ENCODE data around the gene PTH2. TPM values are rescaled to one million over a fixed set of nuclear protein-coding genes. Genes with fewer than 3 reads are reported as not detected.

Gene PTH2
- total RNA-seq, 1 experiment from 2014 or later = not detected

DNA sequence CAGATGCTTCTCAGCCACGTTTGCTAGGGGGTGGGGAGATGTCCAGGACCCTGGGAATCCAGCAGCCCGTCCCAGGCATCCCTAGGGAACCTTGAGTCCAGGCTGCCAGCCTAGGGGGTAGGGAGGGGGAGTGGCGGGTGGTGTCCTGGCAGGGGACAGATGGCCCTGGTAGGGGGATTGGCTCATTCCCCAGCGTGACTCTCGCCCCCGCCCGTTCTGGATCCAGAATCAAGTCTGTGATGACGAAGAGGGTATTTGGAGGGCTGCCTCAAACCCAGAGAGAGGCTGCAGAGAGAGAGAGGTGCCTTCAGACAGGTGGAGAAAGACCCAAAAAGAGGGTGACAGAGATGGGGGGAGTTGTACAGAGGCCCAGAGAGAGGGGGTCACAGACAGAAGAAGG lies 14.0 kb upstream of the PTH2 start:
- Histone ChIP-seq H4K20me1 (ENCODE audit: insufficient read depth) (no peaks in the 10 kb centered on the region), H2AFZ (no peak overlapping the region), H3K79me2 (ENCODE audit: low read depth) (no peaks in the 10 kb centered on the region), H3K27ac (no peak overlapping the region), H3K4me1 (replicated peaks; ENCODE audit: insufficient read depth) (0 out of 2 replicates have a peak, but pooled peaks cover under 1% of the 10 kb centered on the region), H3K4me3 (no peak overlapping the region), H3F3A (ENCODE audit: insufficient read depth, low read depth) (peaks cover 20% of the 10 kb centered on the region), H3K36me3 (ENCODE audit: low read depth) (no peaks in the 10 kb centered on the region), H3K9me3 (ENCODE audit: insufficient read depth, low read depth) (no peaks in the 10 kb centered on the region), H3K4me2 (no peak overlapping the region), H3K9me2 (ENCODE audit: insufficient read depth) (no peaks in the 10 kb centered on the region), H3K27me3 (ENCODE audit: insufficient read depth, low read depth) (peaks cover 43% of the 10 kb centered on the region)
- intact Hi-C loops (cut with micrococcal nuclease; ENCODE audit: unreplicated experiment) = no loop called here
- TF ChIP-seq EZH2 (IDR thresholded peaks at IDR 0.05; ENCODE audit: low read depth) = no peak
- TF ChIP-seq, protein P1, sequence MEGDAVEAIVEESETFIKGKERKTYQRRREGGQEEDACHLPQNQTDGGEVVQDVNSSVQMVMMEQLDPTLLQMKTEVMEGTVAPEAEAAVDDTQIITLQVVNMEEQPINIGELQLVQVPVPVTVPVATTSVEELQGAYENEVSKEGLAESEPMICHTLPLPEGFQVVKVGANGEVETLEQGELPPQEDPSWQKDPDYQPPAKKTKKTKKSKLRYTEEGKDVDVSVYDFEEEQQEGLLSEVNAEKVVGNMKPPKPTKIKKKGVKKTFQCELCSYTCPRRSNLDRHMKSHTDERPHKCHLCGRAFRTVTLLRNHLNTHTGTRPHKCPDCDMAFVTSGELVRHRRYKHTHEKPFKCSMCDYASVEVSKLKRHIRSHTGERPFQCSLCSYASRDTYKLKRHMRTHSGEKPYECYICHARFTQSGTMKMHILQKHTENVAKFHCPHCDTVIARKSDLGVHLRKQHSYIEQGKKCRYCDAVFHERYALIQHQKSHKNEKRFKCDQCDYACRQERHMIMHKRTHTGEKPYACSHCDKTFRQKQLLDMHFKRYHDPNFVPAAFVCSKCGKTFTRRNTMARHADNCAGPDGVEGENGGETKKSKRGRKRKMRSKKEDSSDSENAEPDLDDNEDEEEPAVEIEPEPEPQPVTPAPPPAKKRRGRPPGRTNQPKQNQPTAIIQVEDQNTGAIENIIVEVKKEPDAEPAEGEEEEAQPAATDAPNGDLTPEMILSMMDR (conservative IDR thresholded peaks at IDR 0.05) = no peak
- BruUV-seq (replicated peaks) = no TSS peak
- no peak for DNase-seq
- CTCF ChIA-PET = no interaction called here
- POLR2A ChIA-PET (ENCODE audit: unreplicated experiment) = no interaction called here

DNA sequence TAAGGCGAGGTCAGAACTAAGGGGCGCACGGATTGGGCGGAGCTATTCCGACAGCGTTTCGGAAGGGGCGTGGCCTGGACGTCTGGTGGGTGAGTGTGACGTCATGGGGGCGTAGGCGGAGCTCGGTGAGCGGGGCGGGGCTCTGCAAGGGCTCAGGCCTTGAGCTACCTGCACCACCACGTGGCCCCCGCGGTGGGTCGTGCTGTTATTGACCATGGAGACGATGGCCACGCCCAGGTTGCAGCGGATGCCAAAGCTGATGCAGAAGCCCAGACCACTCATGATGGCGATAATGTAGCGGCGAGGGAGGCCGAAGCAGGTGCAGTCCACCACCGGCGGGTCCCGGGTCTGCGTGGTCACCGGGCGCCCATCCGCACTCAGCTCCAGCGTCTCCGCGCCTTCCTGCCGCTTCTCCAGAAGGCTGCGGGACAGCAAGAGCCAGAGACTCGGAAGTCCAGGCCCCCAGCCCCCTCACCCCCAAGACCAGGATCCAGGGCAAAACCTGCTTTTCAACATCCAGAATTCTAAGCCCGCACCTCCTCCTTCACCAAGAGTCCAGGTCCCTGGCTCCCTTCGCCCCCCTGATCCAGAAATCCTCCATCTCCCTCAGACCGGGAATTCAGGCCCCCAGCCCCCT lies 13.3 kb upstream of the PTH2 start:
- Histone ChIP-seq H3K36me3 (ENCODE audit: low read depth) (no peaks in the 10 kb centered on the region), H3K4me2 (no peak overlapping the region), H3K27ac (no peak overlapping the region), H3K27me3 (ENCODE audit: insufficient read depth, low read depth) (peaks cover 43% of the 10 kb centered on the region), H2AFZ (no peak overlapping the region), H3K4me1 (replicated peaks; ENCODE audit: insufficient read depth) (no peaks in the 10 kb centered on the region), H3F3A (ENCODE audit: insufficient read depth, low read depth) (peaks cover 15% of the 10 kb centered on the region; the same call in 1 of the 2 replicates), H3K79me2 (ENCODE audit: low read depth) (no peaks in the 10 kb centered on the region), H3K9me3 (ENCODE audit: insufficient read depth, low read depth) (no peaks in the 10 kb centered on the region), H4K20me1 (ENCODE audit: insufficient read depth) (no peaks in the 10 kb centered on the region), H3K9me2 (ENCODE audit: insufficient read depth) (no peaks in the 10 kb centered on the region), H3K4me3 (no peak overlapping the region)
- intact Hi-C loops (cut with micrococcal nuclease; ENCODE audit: unreplicated experiment) = no loop called here
- TF ChIP-seq, protein P1 (conservative IDR thresholded peaks at IDR 0.05) = no peak
- no peak for TF ChIP-seq EZH2 (IDR thresholded peaks at IDR 0.05; ENCODE audit: low read depth)
- DNase-seq = no peak
- ChIA-PET CTCF (interaction anchor here (0.7 kb wide), 1 partner anchor 83 kb away, joined by 3 read pairs; no protein-coding TSS in a partner anchor), POLR2A (ENCODE audit: unreplicated experiment) (no interaction called here)
- no TSS peak for BruUV-seq (replicated peaks)

DNA sequence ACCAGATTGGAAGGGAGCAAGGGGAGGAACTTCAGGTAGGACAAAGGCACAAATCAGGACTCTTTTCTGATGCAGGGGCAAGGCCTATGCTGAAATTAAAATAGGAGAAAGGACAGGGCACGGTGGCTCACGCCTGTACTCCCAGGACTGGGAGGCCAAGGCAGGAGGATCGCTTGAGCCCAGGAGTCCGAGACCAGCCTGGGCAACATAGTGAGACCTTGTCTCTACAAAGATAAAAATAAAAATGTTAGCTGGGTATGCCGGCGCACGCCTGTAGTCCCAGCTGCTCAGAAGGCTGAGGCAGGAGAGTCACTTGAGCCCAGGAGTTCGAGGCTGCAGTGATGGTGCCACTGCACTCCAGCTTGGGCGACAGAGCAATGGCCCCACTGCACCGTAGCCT lies 12.4 kb upstream of the PTH2 start:
- Histone ChIP-seq H3K4me3 (no peak overlapping the region), H3K27ac (no peak overlapping the region), H4K20me1 (ENCODE audit: insufficient read depth) (no peaks in the 10 kb centered on the region), H2AFZ (no peak overlapping the region), H3K36me3 (ENCODE audit: low read depth) (no peaks in the 10 kb centered on the region), H3K9me2 (ENCODE audit: insufficient read depth) (no peaks in the 10 kb centered on the region), H3K79me2 (ENCODE audit: low read depth) (no peaks in the 10 kb centered on the region), H3K4me1 (replicated peaks; ENCODE audit: insufficient read depth) (no peaks in the 10 kb centered on the region), H3K27me3 (ENCODE audit: insufficient read depth, low read depth) (peaks cover 41% of the 10 kb centered on the region), H3K9me3 (ENCODE audit: insufficient read depth, low read depth) (no peaks in the 10 kb centered on the region), H3F3A (ENCODE audit: insufficient read depth, low read depth) (peaks cover 13% of the 10 kb centered on the region; the same call in 1 of the 2 replicates), H3K4me2 (no peak overlapping the region)
- ChIA-PET CTCF (no interaction called here), POLR2A (ENCODE audit: unreplicated experiment) (no interaction called here)
- TF ChIP-seq, protein P1 (conservative IDR thresholded peaks at IDR 0.05) = no peak
- TF ChIP-seq EZH2 (IDR thresholded peaks at IDR 0.05; ENCODE audit: low read depth) = no peak
- no TSS peak for BruUV-seq (replicated peaks)
- DNase-seq = no peak
- intact Hi-C loops (cut with micrococcal nuclease; ENCODE audit: unreplicated experiment) = no loop called here
